K562 (cell line): ENCODE data around the gene RBM25. TPM values are rescaled to one million over a fixed set of nuclear protein-coding genes. Genes with fewer than 3 reads are reported as not detected.
"Not testable (repeated sequence)": the region's sequence is repeated elsewhere in the genome, so short reads cannot be mapped to it uniquely, and the experiment has no call there.

Experiments used
- ATAC-seq: fragments of 200-7000 bp; cut with Tn5 transposase; 3 replicates; pipeline ENCODE4 v1.9.1; 2020; ENCODE audit warnings: moderate library complexity
- BruUV-seq: library from RNA; stranded (reverse); fragments of 400-500 nt; replicated peaks from 2 replicates; lab custom pipeline; 2021; lab: Mats Ljungman, UMichigan
- CTCF ChIA-PET: fragments of 300-600 bp; formaldehyde crosslinking; extraction: SDS; loops from one replicate; lab custom pipeline; 2021; ENCODE audit warnings: low intra/inter-chr PET ratio; lab: Yijun Ruan, JAX
- POLR2A ChIA-PET: fragments of 300-600, 350-650 bp; sonication (Branson Sonifier 250); formaldehyde crosslinking; extraction: SDS; loops from one replicate; lab custom pipeline; 2021; ENCODE audit warnings: antibody characterized with exemption, inconsistent platforms; lab: Yijun Ruan, JAX
- DNase-seq, 4 experiments: peaks; one replicate each; pipeline versions ENCODE4 v3.0.0 to v3.0.0-alpha.2; 2011 to 2018; ENCODE audit warnings: low spot score in 3 of 4, mixed read lengths in 3 of 4; ENCODE audit errors: extremely low read depth in 1 of 4
- FAIRE-seq: peaks from 2 replicates; lab custom pipeline; 2011; peaks lifted over from hg19 to GRCh38; lab: Jason Lieb, UNC
- H2AFZ ChIP-seq: 2 replicates; pipeline ENCODE4 v1.6.0; 2011; ENCODE audit warnings: low read depth, low read length, control low read depth, inconsistent platforms
- H3K27ac ChIP-seq: fragments of 200-600 bp; 3 replicates; pipeline ENCODE4 v1.8.0; 2011; ENCODE audit warnings: low read depth, mild to moderate bottlenecking, control low read depth, inconsistent platforms, low read length, moderate library complexity, mixed read lengths; ENCODE audit errors: extremely low read depth
- H3K27me3 ChIP-seq, 2 experiments: fragments of 300-600 bp in 1 of 2; 2 replicates in 1 of 2; 3 replicates in 1 of 2; pipeline versions ENCODE4 v1.6.0 to v1.8.0; 2011; ENCODE audit warnings: inconsistent platforms in 2 of 2, low read length in 2 of 2, mild to moderate bottlenecking in 1 of 2, mixed read lengths in 1 of 2, moderate library complexity in 1 of 2; ENCODE audit not compliant: control insufficient read depth in 2 of 2, insufficient read depth in 2 of 2
- H3K36me3 ChIP-seq: fragments of 300-600 bp; 3 replicates; pipeline ENCODE4 v1.8.0; 2011; ENCODE audit warnings: mild to moderate bottlenecking, low read length, inconsistent platforms; ENCODE audit not compliant: control insufficient read depth, insufficient read depth
- H3K4me1 ChIP-seq, 2 experiments: fragments of 200-600 bp in 1 of 2; replicated peaks in 1 of 2; 2 replicates in 1 of 2; 3 replicates in 1 of 2; pipeline versions ENCODE4 v1.5.1 to v1.8.0; 2011; ENCODE audit warnings: inconsistent platforms in 2 of 2, low read length in 2 of 2, mild to moderate bottlenecking in 1 of 2, mixed read lengths in 1 of 2, moderate library complexity in 1 of 2; ENCODE audit not compliant: control insufficient read depth in 2 of 2, insufficient read depth in 2 of 2
- H3K4me2 ChIP-seq: 2 replicates; pipeline ENCODE4 v1.6.1; 2011; ENCODE audit warnings: low read length, control low read depth, inconsistent platforms, mixed read lengths; ENCODE audit not compliant: insufficient read depth
- H3K4me3 ChIP-seq: fragments of 200-600 bp; sonication (generic), shearing (Covaris generic); 2 replicates; pipeline ENCODE4 v1.5.1; 2016; ENCODE audit warnings: control low read depth, inconsistent platforms
- H3K79me2 ChIP-seq: fragments of 200-600 bp; 3 replicates; pipeline ENCODE4 v1.8.0; 2011; ENCODE audit warnings: low read length, inconsistent platforms; ENCODE audit not compliant: control insufficient read depth, insufficient read depth
- H3K9ac ChIP-seq, 2 experiments: 2 replicates each; pipeline versions ENCODE4 v1.6.0 to v1.6.1; 2011; ENCODE audit warnings: low read depth in 2 of 2, low read length in 2 of 2, control low read depth in 1 of 2, inconsistent platforms in 1 of 2, mild to moderate bottlenecking in 1 of 2, mixed read lengths in 1 of 2; ENCODE audit not compliant: insufficient read depth in 1 of 2
- H3K9me1 ChIP-seq: one replicate; pipeline ENCODE4 v1.6.0; 2011; ENCODE audit warnings: inconsistent platforms, mild to moderate bottlenecking, low read length, moderate library complexity; ENCODE audit not compliant: control insufficient read depth, insufficient read depth
- H3K9me3 ChIP-seq: replicated peaks from 2 replicates; pipeline ENCODE4 v1.5.1; 2011; ENCODE audit warnings: low read depth, low read length, inconsistent platforms; ENCODE audit not compliant: control insufficient read depth, insufficient read depth
- H4K20me1 ChIP-seq: replicated peaks from 2 replicates; pipeline ENCODE4 v1.6.1; 2011; ENCODE audit warnings: low read length, inconsistent platforms, mixed read lengths; ENCODE audit not compliant: control insufficient read depth, insufficient read depth
- ATF4 ChIP-seq: fragments of 450-650 bp; formaldehyde crosslinking; IDR thresholded peaks from 2 replicates; pipeline ENCODE4 v1.4.0; 2022; ENCODE audit warnings: mild to moderate bottlenecking, moderate library complexity
- CBFA2T3 ChIP-seq: fragments of 450-650 bp; IDR thresholded peaks from 2 replicates; pipeline ENCODE4 v1.6.1; 2017
- COPS2 ChIP-seq: fragments of 450-650 bp; conservative IDR thresholded peaks from 2 replicates; pipeline ENCODE4 v1.6.1; 2016; ENCODE audit warnings: mild to moderate bottlenecking, moderate library complexity
- FIP1L1 ChIP-seq: fragments of 200-400 bp; formaldehyde crosslinking; IDR thresholded peaks from 2 replicates; pipeline ENCODE4 v1.6.1; 2018; ENCODE audit warnings: mild to moderate bottlenecking, low read depth, low read length; ENCODE audit not compliant: poor library complexity, severe bottlenecking
- RBM14 ChIP-seq: fragments of 200-400 bp; formaldehyde crosslinking; IDR thresholded peaks from 2 replicates; pipeline ENCODE4 v1.6.1; 2018; ENCODE audit warnings: low read depth, mild to moderate bottlenecking, low read length, moderate library complexity, borderline replicate concordance; ENCODE audit not compliant: insufficient read depth
- ZBTB2 ChIP-seq: fragments of 450-650 bp; IDR thresholded peaks from 2 replicates; pipeline ENCODE4 v1.6.1; 2016; ENCODE audit warnings: antibody characterized with exemption
- WGBS: fragments of 100-300 bp; shearing (Covaris generic); methylation state at CpG from one replicate; pipeline ENCODE4 v1.1.6; 2016; ENCODE audit warnings: low coverage, mixed read lengths; ENCODE audit not compliant: insufficient coverage; ENCODE audit errors: missing lambda C conversion rate; 5-methylcytosine and 5-hydroxymethylcytosine counted together
- in situ Hi-C: fragments of 300-500 bp; cut with MboI; formaldehyde crosslinking; loops from 4 replicates; pipeline ENCODE4 v1.15.0; 2018; ENCODE audit warnings: inconsistent platforms, mixed read lengths
- intact Hi-C: fragments of 100-400 bp; cut with micrococcal nuclease; formaldehyde crosslinking; loops from 2 replicates; pipeline ENCODE4 v1.14.2; 2022
- polyA plus RNA-seq, 8 experiments: library from polyadenylated mRNA; depleted of rRNA in 4 of 8; stranded (reverse) in 5 of 8; unstranded in 3 of 8; fragments of >200 nt; fragmentation: Nextera tagmentation in 2 of 8; fragmentation: Illumina TruSeq in 1 of 8; extraction: Ambion mirVana in 2 of 8; extraction: Trizol in 1 of 8; gene quantifications; 2 replicates each; pipeline versions ENCODE4 v1.2.1 to v1.2.3, GENCODE V29; 2011 to 2014; ENCODE audit warnings: inconsistent platforms in 1 of 8, missing spikeins in 1 of 8
- total RNA-seq, 7 experiments: library from RNA; depleted of rRNA in 6 of 7; stranded (reverse); fragments of >200 nt in 6 of 7; fragmentation: Illumina TruSeq in 2 of 7; extraction: Trizol in 2 of 7; gene quantifications; 2 replicates each; pipeline versions ENCODE4 v1.2.1 to v1.2.3, GENCODE V29; 2011 to 2021; ENCODE audit warnings: low replicate concordance in 1 of 7
- TF ChIP-seq, protein P1 (sequence below), 2 experiments: fragments of 450-650 bp in 1 of 2; IDR thresholded peaks; 2 replicates each; pipeline ENCODE4 v1.6.1; 2011 to 2017; ENCODE audit warnings: low read depth in 2 of 2, antibody characterized with exemption in 1 of 2, borderline replicate concordance in 1 of 2, low read length in 1 of 2, mild to moderate bottlenecking in 1 of 2, mixed read lengths in 1 of 2; ENCODE audit not compliant: control insufficient read depth in 1 of 2

The RBM25 gene
- total and polyA plus RNA-seq, 9 of the 15 experiments (the other 6 are each of a cell fraction or from before 2014, with no cell fraction given), result 28.6 to 80.1 (median 48.1) TPM

- TF ChIP-seq CBFA2T3, result 0 out of 2 replicates have a peak, but pooled peaks have one; percentile 9
- not testable (repeated sequence) for H3K4me2 ChIP-seq
- WGBS, result 70% methylated on average over 5 of the region's 10 CpGs
Observed at GRCh38 chr14:73016011-73016410, 42.3 kb upstream of the RBM25 start.

GRCh38 chr14:73022051-73022450 lies 36.3 kb upstream of the RBM25 start:
- no peaks in the 10 kb centered on the region for H4K20me1 ChIP-seq
- H3K4me3 ChIP-seq, result no peak overlapping the region
- TF ChIP-seq ZBTB2 (no peak), RBM14 (no peak), FIP1L1 (no peak), COPS2 (no peak), ATF4 (CRISPR knock-in tag) (no peak)
- TF ChIP-seq, protein P1, sequence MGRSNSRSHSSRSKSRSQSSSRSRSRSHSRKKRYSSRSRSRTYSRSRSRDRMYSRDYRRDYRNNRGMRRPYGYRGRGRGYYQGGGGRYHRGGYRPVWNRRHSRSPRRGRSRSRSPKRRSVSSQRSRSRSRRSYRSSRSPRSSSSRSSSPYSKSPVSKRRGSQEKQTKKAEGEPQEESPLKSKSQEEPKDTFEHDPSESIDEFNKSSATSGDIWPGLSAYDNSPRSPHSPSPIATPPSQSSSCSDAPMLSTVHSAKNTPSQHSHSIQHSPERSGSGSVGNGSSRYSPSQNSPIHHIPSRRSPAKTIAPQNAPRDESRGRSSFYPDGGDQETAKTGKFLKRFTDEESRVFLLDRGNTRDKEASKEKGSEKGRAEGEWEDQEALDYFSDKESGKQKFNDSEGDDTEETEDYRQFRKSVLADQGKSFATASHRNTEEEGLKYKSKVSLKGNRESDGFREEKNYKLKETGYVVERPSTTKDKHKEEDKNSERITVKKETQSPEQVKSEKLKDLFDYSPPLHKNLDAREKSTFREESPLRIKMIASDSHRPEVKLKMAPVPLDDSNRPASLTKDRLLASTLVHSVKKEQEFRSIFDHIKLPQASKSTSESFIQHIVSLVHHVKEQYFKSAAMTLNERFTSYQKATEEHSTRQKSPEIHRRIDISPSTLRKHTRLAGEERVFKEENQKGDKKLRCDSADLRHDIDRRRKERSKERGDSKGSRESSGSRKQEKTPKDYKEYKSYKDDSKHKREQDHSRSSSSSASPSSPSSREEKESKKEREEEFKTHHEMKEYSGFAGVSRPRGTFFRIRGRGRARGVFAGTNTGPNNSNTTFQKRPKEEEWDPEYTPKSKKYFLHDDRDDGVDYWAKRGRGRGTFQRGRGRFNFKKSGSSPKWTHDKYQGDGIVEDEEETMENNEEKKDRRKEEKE (IDR thresholded peaks at IDR 0.05; ENCODE audit: borderline replicate concordance in 1 of 2, control insufficient read depth in 1 of 2, low read depth in 2 of 2, low read length in 1 of 2), result no peak
- H3K9me3 ChIP-seq, result no peaks in the 10 kb centered on the region
- in situ Hi-C loops (no loop called here), intact Hi-C loops (no loop called here)
- H3K4me2 ChIP-seq, result no peak overlapping the region
- no peak for ATAC-seq
- no peak overlapping the region for H3K27ac ChIP-seq
- DNase-seq, result no peak
- peaks cover 7% of the 10 kb centered on the region; the same call in 1 of the 3 replicates for H3K79me2 ChIP-seq
- WGBS, result 81% methylated on average over 4 of the region's 4 CpGs
- no peaks in the 10 kb centered on the region for H3K27me3 ChIP-seq
- BruUV-seq, result no TSS peak
- H3K9ac ChIP-seq, result no peak overlapping the region
- POLR2A ChIA-PET, result no interaction called here
- H3K9me1 ChIP-seq, result no peaks in the 10 kb centered on the region
- peaks cover 8% of the 10 kb centered on the region; the same call in 1 of the 3 replicates for H3K36me3 ChIP-seq
- H2AFZ ChIP-seq, result no peak overlapping the region
- no peaks in the 10 kb centered on the region; a peak in 2 of 5 replicates for H3K4me1 ChIP-seq
- no peak for FAIRE-seq
- CTCF ChIA-PET, result no interaction called here

More at GRCh38 chr14:73016011-73016410, 42.3 kb upstream of the RBM25 start:
- H3K9me3 ChIP-seq, H3K9ac ChIP-seq, DNase-seq, CTCF ChIA-PET, H3K36me3 ChIP-seq, H3K79me2 ChIP-seq, H3K27ac ChIP-seq, intact Hi-C loops, ATAC-seq, in situ Hi-C loops, H3K4me1 ChIP-seq, H2AFZ ChIP-seq, H3K27me3 ChIP-seq, H4K20me1 ChIP-seq, BruUV-seq, H3K9me1 ChIP-seq, H3K4me3 ChIP-seq, FAIRE-seq: not testable (repeated sequence)
- POLR2A ChIA-PET, result interaction anchor here (0.7 kb wide), 1 partner anchor 19 kb away, joined by 4 read pairs; no protein-coding TSS in a partner anchor
